ENCODE measurements around the gene EPHA4. TPM values are rescaled to one million over a fixed set of nuclear protein-coding genes. Genes with fewer than 3 reads are reported as not detected.

The EPHA4 gene
- total and polyA plus RNA-seq, 4 donors = 54.5 to 60.9 (median 57.2) TPM

- H3K27me3 ChIP-seq (ENCODE audit: control insufficient read depth, insufficient read depth, low read length) = no peaks in the 10 kb centered on the region
- no peaks in the 10 kb centered on the region for H3K4me1 ChIP-seq (ENCODE audit: control insufficient read depth, insufficient read depth, low read length)
- no peak overlapping the region for H3K4me3 ChIP-seq (ENCODE audit: low read depth, low read length)
- H3K9me3 ChIP-seq (ENCODE audit: control insufficient read depth, insufficient read depth, low read length) = no peaks in the 10 kb centered on the region
- peaks cover 2% of the 10 kb centered on the region for H3K36me3 ChIP-seq (ENCODE audit: control insufficient read depth, insufficient read depth, low read length)
- H3K27ac ChIP-seq (ENCODE audit: low read depth, low read length) = no peak overlapping the region
- WGBS (ENCODE audit: insufficient coverage) = 74% methylated on average over 7 of the region's 8 CpGs
- DNase-seq (ENCODE audit: low read depth in 4 of 6, low spot score in 6 of 6) = peak in 1 of 6 donors; percentile 51
Measured at GRCh38 chr2:221425891-221426290, 146.2 kb downstream of the EPHA4 start.

- no peaks in the 10 kb centered on the region for H3K27me3 ChIP-seq (ENCODE audit: control insufficient read depth, insufficient read depth, low read length)
- WGBS (ENCODE audit: insufficient coverage) = 80% methylated on average over 1 of the region's 4 CpGs
- no peak overlapping the region for H3K4me3 ChIP-seq (ENCODE audit: low read depth, low read length)
- H3K4me1 ChIP-seq (ENCODE audit: control insufficient read depth, insufficient read depth, low read length) = no peaks in the 10 kb centered on the region
- no peaks in the 10 kb centered on the region for H3K9me3 ChIP-seq (ENCODE audit: control insufficient read depth, insufficient read depth, low read length)
- DNase-seq (ENCODE audit: low read depth in 4 of 6, low spot score in 6 of 6) = no peak
- peaks cover 2% of the 10 kb centered on the region for H3K36me3 ChIP-seq (ENCODE audit: control insufficient read depth, insufficient read depth, low read length)
- H3K27ac ChIP-seq (ENCODE audit: low read depth, low read length) = no peak overlapping the region
Measured at GRCh38 chr2:221425353-221425752, 146.8 kb downstream of the EPHA4 start.

- Histone ChIP-seq H3K4me1 (ENCODE audit: control insufficient read depth, insufficient read depth, low read length) (no peaks in the 10 kb centered on the region), H3K4me3 (ENCODE audit: low read depth, low read length) (no peak overlapping the region), H3K36me3 (ENCODE audit: control insufficient read depth, insufficient read depth, low read length) (peaks cover 2% of the 10 kb centered on the region), H3K9me3 (ENCODE audit: control insufficient read depth, insufficient read depth, low read length) (no peaks in the 10 kb centered on the region), H3K27ac (ENCODE audit: low read depth, low read length) (peak overlapping the region; percentile 12), H3K27me3 (ENCODE audit: control insufficient read depth, insufficient read depth, low read length) (no peaks in the 10 kb centered on the region)
- WGBS (ENCODE audit: insufficient coverage) = no CpG with 5 or more reads among the region's 3 CpGs
- DNase-seq (ENCODE audit: low read depth in 4 of 6, low spot score in 6 of 6) = peak in 1 of 6 donors; percentile 53
Measured at GRCh38 chr2:221423210-221423804, 148.8 kb downstream of the EPHA4 start.

- peaks cover 2% of the 10 kb centered on the region for H3K36me3 ChIP-seq (ENCODE audit: control insufficient read depth, insufficient read depth, low read length)
- H3K4me1 ChIP-seq (ENCODE audit: control insufficient read depth, insufficient read depth, low read length) = no peaks in the 10 kb centered on the region
- no peak overlapping the region for H3K27ac ChIP-seq (ENCODE audit: low read depth, low read length)
- WGBS (ENCODE audit: insufficient coverage) = 83% methylated on average over 1 of the region's 4 CpGs
- no peaks in the 10 kb centered on the region for H3K9me3 ChIP-seq (ENCODE audit: control insufficient read depth, insufficient read depth, low read length)
- H3K27me3 ChIP-seq (ENCODE audit: control insufficient read depth, insufficient read depth, low read length) = no peaks in the 10 kb centered on the region
- DNase-seq (ENCODE audit: low read depth in 4 of 6, low spot score in 6 of 6) = no peak
- H3K4me3 ChIP-seq (ENCODE audit: low read depth, low read length) = no peak overlapping the region
Measured at GRCh38 chr2:221422516-221423209, 149.4 kb downstream of the EPHA4 start.

- Histone ChIP-seq H3K27me3 (ENCODE audit: control insufficient read depth, insufficient read depth, low read length) (no peaks in the 10 kb centered on the region), H3K36me3 (ENCODE audit: control insufficient read depth, insufficient read depth, low read length) (peaks cover 2% of the 10 kb centered on the region), H3K9me3 (ENCODE audit: control insufficient read depth, insufficient read depth, low read length) (no peaks in the 10 kb centered on the region), H3K4me1 (ENCODE audit: control insufficient read depth, insufficient read depth, low read length) (no peaks in the 10 kb centered on the region), H3K27ac (ENCODE audit: low read depth, low read length) (no peak overlapping the region), H3K4me3 (ENCODE audit: low read depth, low read length) (no peak overlapping the region)
- WGBS (ENCODE audit: insufficient coverage) = 54% methylated on average over 2 of the region's 7 CpGs
- DNase-seq (ENCODE audit: low read depth in 4 of 6, low spot score in 6 of 6) = no peak
Measured at GRCh38 chr2:221420245-221420644, 151.9 kb downstream of the EPHA4 start.

GRCh38 chr2:221415789-221416188 lies 156.3 kb downstream of the EPHA4 start:
- no peak overlapping the region for H3K27ac ChIP-seq (ENCODE audit: low read depth, low read length)
- no peaks in the 10 kb centered on the region for H3K36me3 ChIP-seq (ENCODE audit: control insufficient read depth, insufficient read depth, low read length)
- 87% methylated on average over 3 of the region's 5 CpGs for WGBS (ENCODE audit: insufficient coverage)
- no peak overlapping the region for H3K4me3 ChIP-seq (ENCODE audit: low read depth, low read length)
- H3K9me3 ChIP-seq (ENCODE audit: control insufficient read depth, insufficient read depth, low read length) = no peaks in the 10 kb centered on the region
- DNase-seq (ENCODE audit: low read depth in 4 of 6, low spot score in 6 of 6) = no peak
- H3K4me1 ChIP-seq (ENCODE audit: control insufficient read depth, insufficient read depth, low read length) = no peaks in the 10 kb centered on the region
- no peaks in the 10 kb centered on the region for H3K27me3 ChIP-seq (ENCODE audit: control insufficient read depth, insufficient read depth, low read length)

GRCh38 chr2:221412978-221413377 lies 159.1 kb downstream of the EPHA4 start:
- Histone ChIP-seq H3K27ac (ENCODE audit: low read depth, low read length) (no peak overlapping the region), H3K27me3 (ENCODE audit: control insufficient read depth, insufficient read depth, low read length) (no peaks in the 10 kb centered on the region), H3K4me1 (ENCODE audit: control insufficient read depth, insufficient read depth, low read length) (no peaks in the 10 kb centered on the region), H3K36me3 (ENCODE audit: control insufficient read depth, insufficient read depth, low read length) (no peaks in the 10 kb centered on the region), H3K4me3 (ENCODE audit: low read depth, low read length) (no peak overlapping the region), H3K9me3 (ENCODE audit: control insufficient read depth, insufficient read depth, low read length) (no peaks in the 10 kb centered on the region)
- DNase-seq (ENCODE audit: low read depth in 4 of 6, low spot score in 6 of 6) = peak in 1 of 6 donors; percentile 56
- no CpG with 5 or more reads among the region's 1 CpG for WGBS (ENCODE audit: insufficient coverage)

- no peak for DNase-seq (ENCODE audit: low read depth in 4 of 6, low spot score in 6 of 6)
Measured at GRCh38 chr2:221410487-221410886, 161.6 kb downstream of the EPHA4 start.

GRCh38 chr2:221407765-221408164 lies 164.3 kb downstream of the EPHA4 start:
- H3K4me1 ChIP-seq (ENCODE audit: control insufficient read depth, insufficient read depth, low read length) = no peaks in the 10 kb centered on the region
- H3K4me3 ChIP-seq (ENCODE audit: low read depth, low read length) = no peak overlapping the region
- H3K27me3 ChIP-seq (ENCODE audit: control insufficient read depth, insufficient read depth, low read length) = no peaks in the 10 kb centered on the region
- no peak overlapping the region for H3K27ac ChIP-seq (ENCODE audit: low read depth, low read length)
- DNase-seq (ENCODE audit: low read depth in 4 of 6, low spot score in 6 of 6) = no peak
- peaks cover 2% of the 10 kb centered on the region for H3K9me3 ChIP-seq (ENCODE audit: control insufficient read depth, insufficient read depth, low read length)
- no CpG with 5 or more reads among the region's 5 CpGs for WGBS (ENCODE audit: insufficient coverage)
- no peaks in the 10 kb centered on the region for H3K36me3 ChIP-seq (ENCODE audit: control insufficient read depth, insufficient read depth, low read length)

More at GRCh38 chr2:221410487-221410886, 161.6 kb downstream of the EPHA4 start:
- Histone ChIP-seq H3K27me3 (ENCODE audit: control insufficient read depth, insufficient read depth, low read length) (no peaks in the 10 kb centered on the region), H3K4me1 (ENCODE audit: control insufficient read depth, insufficient read depth, low read length) (no peaks in the 10 kb centered on the region), H3K36me3 (ENCODE audit: control insufficient read depth, insufficient read depth, low read length) (no peaks in the 10 kb centered on the region), H3K9me3 (ENCODE audit: control insufficient read depth, insufficient read depth, low read length) (peaks cover 2% of the 10 kb centered on the region), H3K4me3 (ENCODE audit: low read depth, low read length) (no peak overlapping the region), H3K27ac (ENCODE audit: low read depth, low read length) (no peak overlapping the region)
- WGBS (ENCODE audit: insufficient coverage) = 85% methylated on average over 4 of the region's 4 CpGs

- Histone ChIP-seq H3K27me3 (ENCODE audit: control insufficient read depth, insufficient read depth, low read length) (no peaks in the 10 kb centered on the region), H3K4me3 (ENCODE audit: low read depth, low read length) (no peak overlapping the region), H3K4me1 (ENCODE audit: control insufficient read depth, insufficient read depth, low read length) (no peaks in the 10 kb centered on the region), H3K27ac (ENCODE audit: low read depth, low read length) (no peak overlapping the region), H3K36me3 (ENCODE audit: control insufficient read depth, insufficient read depth, low read length) (no peaks in the 10 kb centered on the region), H3K9me3 (ENCODE audit: control insufficient read depth, insufficient read depth, low read length) (peaks cover 2% of the 10 kb centered on the region)
- no peak for DNase-seq (ENCODE audit: low read depth in 4 of 6, low spot score in 6 of 6)
Measured at GRCh38 chr2:221405521-221405920, 166.6 kb downstream of the EPHA4 start.

Measured in spinal cord (tissue), 10 donors.